Measurements from ENCODE around the gene CAP1.
"Not testable (repeated sequence)": the region's sequence is repeated elsewhere in the genome, so short reads cannot be mapped to it uniquely, and the experiment has no call there.

CAP1 gene

GRCh38 chr1:40032240-40032891 lies 8.2 kb upstream of the CAP1 start:
- peak; percentile 100 for DNase-seq

- no peak for DNase-seq
Measured at GRCh38 chr1:40034869-40035268, 5.7 kb upstream of the CAP1 start.

GRCh38 chr1:40036574-40036973 lies 4.0 kb upstream of the CAP1 start:
- DNase-seq, result no peak

DNA sequence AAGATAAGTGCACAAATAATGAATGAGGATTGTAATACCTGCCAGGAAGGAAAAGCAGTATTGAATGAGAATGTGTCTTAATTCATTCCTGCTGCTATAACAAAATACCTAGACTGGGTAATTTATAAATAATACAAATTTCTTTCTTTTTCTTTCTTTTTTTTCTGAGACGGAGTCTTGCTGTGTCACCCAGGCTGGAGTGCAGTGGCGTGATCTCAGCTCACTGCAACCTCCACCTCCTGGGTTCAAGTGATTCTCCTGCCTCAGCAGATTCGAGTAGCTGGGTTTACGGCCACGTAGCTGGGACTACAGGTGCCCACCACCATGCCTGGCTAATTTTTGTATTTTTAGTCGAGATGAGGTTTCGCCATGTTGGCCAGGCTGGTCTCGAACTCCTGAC lies 3.3 kb upstream of the CAP1 start:
- not testable (repeated sequence) for DNase-seq

DNA sequence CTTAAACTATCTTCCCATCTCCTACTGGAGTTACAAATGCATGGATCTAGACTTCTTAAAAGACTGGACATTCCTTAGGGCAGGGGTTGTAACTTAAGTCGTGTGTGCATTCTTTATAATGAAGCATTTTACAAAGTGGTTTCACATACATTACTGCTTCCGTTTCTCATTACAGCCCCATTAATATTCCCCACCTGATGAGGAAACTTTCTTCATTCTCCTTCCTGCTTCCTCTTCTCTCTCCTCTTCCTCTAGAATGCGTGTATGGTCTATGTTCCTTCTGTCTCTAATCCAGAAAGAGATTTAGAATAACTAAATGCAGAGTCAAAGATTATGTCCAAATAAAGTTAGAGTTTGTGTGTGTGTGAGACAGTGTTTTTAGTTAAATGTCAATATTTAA lies 1.8 kb upstream of the CAP1 start:
- no peak for DNase-seq

DNA sequence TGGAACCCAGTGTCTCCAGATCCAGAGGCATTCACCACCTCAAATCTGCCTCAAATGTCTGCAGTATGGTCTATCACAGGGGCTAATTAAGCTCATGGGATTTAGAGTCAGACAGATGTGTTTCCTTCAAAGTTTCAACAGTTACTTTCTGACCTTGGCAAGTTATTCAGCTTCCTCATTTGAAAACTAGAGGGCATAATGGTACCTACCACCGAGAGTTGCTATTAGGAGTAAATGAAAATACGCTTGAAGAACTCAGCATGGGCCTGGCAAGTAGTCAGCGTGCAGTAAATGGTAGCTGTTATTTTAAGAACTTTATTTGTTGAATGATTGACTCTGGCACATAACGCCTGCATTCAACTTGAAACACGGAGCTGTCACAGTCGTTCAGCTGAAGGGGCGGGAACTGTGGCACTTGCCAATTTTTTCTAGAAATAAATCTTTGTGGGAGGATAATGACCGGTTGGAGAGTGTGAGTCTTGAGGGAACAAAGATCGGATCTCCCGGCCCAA lies 1.2 kb upstream of the CAP1 start:
- peak; percentile 99 for DNase-seq

- DNase-seq, result peak; percentile 99
Measured at GRCh38 chr1:40039757-40040510, 595 bp upstream of the CAP1 start.

DNA sequence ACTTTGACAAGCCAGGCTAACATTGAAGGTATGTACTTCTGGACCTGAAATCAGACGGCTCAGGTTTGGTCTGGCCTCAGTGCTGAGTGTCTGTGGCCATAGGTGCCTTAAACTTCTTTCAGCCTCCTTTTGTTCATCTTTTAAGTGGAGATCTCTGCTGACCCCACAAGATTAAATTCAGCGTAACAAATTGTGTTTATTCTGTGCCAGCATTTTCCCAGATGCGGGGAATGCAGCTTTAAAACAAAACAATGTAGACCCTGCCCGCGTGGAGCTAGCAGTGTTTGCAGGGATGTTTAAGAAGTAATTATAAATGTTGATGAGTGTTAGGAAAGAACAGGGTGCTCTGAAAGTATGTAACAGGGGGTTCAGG lies 923 bp downstream of the CAP1 start:
- DNase-seq, result no peak

DNA sequence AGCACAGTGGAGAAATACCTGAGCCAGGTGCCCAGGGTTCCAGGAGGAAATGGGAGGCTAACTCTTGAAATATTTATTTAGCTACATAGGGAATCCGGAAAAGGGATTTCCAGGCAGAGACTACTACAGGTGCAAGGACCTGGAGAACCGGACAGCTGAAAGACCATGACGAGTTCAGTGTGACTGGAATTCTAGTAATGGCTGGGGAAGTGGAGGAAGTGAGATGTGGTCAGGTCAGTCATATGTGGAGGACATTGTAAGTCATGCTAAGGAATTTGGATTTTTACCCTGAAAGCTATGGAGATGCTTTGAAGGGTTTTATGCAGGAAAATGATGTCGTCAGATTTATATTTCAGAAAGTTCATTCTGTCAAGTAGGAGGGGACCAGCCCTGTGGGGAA lies 1.8 kb downstream of the CAP1 start:
- no peak for DNase-seq

DNA sequence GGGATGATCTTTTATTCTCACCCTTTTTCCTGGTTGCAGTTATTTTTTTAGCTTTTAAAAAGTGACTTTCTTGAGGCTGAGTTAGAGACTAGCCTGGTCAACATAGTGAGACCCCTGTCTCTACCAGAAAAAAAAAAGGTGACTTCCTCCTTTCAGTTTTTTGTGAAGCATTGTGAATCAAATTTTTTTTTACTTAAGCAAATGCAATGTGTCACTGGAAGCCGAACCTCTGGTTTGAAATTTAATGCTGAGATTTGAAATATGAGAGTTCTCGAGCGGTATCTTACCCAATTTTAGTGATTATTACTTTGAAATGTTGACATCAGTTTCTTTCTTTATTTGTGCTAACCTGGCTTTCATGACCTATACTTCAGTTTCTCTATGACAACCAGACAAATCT lies 3.6 kb downstream of the CAP1 start:
- no peak for DNase-seq

DNA sequence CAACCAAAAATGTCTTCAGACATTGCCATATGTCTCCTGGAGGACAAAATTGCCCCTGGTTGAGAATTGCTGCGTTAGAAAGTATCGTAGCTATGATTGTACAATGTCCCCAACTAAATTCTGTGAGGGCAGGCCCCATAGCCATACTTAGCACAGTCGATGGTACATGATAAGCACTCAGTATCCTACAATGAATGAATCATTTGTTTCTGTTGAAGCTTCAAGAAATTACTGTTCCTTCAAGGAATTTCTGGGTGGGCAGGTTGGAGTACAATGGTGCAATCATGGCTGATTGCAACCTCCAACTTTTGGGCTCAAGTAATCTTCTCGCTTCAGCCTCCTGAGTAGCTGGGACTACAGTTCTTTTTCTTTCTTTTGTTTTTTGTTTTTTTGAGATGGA lies 4.7 kb downstream of the CAP1 start:
- no peak for DNase-seq

DNA sequence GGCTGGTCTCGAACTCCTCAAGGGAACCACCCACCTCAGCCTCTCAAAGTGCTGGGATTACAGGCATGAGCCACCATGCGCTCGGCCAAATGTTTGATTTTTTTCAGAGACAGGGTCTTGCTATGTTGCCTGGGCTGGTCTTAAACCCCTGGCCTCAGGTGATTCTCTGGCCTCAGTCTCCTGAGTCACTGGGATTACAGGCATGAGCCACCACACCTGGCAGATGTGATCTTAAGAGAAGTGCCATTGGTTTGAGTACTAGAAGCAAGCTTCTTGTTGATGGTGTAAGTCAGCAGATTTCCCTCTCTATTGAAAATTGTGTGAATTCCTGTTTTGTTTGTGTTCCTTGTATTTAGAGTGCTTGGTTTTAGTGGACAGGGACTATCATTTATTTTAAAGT lies 5.2 kb downstream of the CAP1 start:
- DNase-seq, result no peak

- DNase-seq, result no peak
Measured at GRCh38 chr1:40047276-40047675, 6.7 kb downstream of the CAP1 start.

DNA sequence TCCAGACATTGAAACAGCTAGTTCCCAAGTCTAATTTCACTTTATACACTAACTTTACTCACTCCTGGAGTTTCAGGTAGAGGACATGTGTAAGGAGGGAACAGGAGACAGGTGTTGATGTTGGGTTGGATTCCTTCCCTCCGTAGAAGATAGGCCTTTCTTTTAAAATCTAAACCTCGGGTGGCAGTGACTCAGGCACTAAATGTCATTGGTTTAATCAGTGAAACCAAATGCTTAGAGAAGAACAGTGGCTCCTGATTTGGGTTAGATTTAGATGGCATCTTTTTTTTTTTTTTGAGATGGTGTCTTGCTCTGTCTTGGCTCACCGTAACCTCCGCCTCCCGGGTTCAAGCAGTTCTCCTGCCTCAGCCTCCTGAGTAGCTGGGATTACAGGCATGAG lies 7.2 kb downstream of the CAP1 start:
- no peak for DNase-seq

- no peak for DNase-seq
Measured at GRCh38 chr1:40049725-40050124, 9.2 kb downstream of the CAP1 start.

- no peak for DNase-seq
Measured at GRCh38 chr1:40050863-40051262, 10.3 kb downstream of the CAP1 start.

DNA sequence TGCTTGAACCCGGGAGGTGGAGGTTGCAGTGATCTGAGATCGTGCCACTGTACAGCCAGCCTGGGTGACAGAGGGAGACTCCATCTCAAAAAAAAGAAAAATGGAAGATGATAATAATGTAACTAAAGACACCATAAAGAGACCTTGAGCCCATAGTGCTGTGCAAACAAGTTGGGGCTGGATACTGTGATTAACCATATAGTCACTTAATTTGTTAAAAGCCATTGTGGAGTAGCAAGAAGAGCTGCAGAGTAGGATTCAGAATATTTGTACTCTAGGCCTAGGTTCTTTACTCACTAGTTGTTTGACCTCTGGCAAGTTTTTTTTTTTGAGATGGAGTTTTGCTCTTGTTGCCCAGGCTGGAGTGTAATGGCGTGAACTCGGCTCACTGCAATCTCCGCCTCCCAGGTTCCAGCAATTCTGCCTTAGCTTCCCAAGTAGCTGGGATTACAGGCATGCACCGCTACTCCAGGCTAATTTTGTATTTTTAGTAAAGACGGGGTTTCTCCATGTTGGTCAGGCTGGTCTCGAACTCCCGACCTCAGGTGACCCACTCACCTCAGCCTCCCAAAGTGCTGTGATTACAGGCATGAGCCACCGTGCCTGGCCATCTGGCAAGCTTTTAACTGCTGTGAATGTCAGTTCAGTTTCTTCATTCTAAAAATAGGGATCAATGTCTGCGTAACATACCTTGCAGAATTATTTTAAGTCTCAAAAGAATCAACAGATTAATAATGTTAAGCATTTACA lies 12.8 kb downstream of the CAP1 start:
- no peak for DNase-seq

DNA sequence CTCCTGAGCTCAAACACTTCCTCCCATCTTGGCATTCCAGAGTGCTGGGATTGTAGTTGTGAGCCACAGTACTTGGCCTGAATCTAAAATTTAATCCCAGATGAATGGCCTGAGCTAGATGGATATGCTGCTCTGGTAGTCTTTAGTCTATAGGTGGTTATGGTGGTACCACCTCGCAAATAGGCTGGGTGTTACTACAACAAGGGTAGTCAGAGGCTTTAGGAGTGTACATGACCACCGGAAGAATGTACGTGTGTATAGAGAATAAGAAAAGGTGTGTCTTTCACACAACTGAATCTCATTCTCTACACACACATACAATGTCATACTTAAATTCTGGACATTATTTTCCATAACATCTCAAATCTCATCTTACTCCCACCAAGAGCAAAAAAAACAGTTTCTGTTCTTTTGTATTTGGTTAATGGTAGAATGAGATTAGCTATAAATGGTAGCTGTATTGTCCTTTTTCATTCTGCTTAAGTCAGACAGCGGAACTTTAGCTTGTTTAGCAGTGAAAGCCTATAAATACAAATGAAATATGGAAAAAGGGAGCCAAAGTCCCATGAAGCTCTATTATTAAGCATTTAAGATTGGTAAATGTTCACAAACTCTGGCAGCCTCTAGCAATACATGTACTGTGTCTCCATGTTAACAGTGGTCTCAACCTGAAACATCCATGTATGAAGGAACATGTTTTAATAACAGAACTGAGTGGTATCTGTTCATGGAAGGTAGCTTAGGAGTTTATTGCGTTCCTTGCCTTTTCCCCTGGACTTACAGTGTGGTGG lies 16.2 kb downstream of the CAP1 start:
- no peak for DNase-seq

DNA sequence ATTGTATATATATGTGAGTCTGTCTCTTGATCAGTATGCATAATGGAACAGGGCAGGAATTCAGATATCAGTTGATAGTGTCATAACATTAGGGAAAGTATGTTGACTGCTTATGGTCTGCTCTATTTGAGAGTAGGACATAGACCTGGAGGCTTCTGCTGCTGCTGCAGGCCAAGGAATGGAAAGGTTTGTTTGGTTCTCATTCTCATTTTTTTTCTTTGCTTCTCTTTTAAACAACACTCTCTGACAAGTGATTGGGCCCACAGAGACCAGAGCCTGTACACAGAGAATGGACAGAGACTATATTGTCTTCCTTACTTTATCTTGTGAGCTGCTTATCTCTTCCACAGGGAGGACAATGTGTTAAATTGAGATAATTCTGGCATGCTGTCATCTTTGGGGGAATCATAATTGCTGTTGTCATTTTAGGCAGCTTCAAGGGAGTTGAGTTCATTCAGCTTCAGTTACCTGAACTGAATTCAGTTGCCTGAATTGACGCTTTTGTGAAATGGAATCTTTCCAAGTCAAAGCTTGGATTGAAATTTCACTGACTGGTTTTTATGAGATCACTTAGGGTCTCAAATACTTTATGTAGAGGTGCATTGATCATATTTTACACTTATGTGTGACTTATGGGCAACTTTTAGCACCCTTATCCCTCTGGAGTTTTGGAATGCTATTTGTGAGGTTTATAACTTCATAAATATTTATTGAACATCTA lies 16.9 kb downstream of the CAP1 start:
- DNase-seq, result no peak

DNA sequence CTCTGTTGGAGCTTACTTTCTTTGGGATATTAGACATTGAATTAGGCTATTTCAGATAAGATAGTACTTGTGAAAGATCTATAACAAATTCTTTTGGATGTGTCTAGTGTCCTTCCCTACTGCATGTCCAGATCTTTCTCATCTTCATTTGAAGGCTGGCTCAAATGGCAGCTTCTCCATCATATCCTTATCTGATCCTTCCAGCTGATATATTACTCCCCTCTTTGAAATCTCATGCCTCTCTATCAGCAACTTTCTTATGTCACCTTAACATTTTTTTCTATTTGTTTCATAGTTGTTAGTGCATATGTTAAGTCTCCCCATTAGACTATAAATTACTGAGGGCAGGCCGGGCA lies 17.5 kb downstream of the CAP1 start:
- DNase-seq, result no peak

DNA sequence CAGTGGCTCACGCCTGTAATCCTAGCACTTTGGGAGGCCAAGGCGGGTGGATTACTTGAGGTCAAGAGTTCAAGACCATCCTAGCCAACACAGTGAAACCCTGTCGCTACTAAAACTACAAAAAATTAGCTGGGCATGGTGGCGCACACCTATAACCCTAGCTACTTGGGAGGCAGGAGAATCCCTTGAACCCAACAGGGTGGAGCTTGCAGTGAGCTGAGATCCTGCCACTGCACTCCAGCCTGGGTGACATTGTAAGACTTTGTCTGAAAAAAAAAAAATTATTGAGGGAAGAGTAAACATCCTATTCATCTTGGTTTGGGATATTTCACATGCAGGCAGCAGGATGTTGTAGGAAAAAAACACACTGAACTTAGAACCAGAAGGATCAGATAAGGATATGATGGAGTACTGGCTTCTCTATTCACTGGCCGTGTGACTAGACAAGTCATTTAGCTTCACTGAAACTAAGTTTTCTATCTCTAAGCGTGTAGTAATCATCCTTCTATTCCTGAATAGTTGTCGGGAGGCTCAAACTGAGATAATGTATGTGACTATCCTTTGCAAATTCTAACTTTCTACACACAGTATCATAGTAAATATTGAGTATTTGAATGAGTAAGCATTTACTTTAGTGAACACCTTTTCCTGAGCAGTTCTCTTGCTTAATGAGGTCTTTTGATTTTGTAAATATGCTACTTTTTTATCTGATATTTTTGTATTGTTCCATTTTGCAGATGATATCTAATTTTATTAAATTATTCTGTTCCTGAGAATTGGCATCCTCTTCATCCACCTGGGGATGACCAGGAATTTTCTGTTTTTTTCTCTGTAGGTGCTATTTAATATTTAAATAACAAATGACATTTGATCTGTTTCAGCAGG lies 18.2 kb downstream of the CAP1 start:
- DNase-seq, result no peak

All from NCI-H2107 (cell line).